ENCODE measurements around the gene ZNF750. TPM values are rescaled to one million over a fixed set of nuclear protein-coding genes. Genes with fewer than 3 reads are reported as not detected.

ZNF750 gene
- total and polyA plus RNA-seq, 4 donors: 0.02 to 0.08 TPM; not detected in 2

DNA sequence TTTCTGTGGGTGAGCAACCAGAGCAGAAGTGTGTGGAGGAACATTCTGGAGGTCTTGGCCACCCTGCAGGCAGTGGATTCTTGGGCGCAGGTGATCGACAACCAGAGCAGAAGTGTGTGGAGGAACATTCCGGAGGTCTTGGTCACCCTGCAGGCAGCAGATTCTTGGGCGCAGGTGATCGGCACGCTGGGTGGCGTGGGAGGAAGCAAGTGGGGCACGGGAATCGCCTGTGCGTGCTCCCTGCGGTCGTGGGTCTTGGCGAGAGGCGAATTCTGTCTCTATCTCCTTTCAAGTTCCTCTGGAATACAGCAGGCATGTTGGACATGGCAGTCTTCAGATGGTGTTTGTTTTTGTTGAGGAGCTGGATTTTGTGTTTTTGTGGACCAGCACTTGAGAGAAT, 30.7 kb upstream of the ZNF750 start:
- Histone ChIP-seq H3K9ac (ENCODE audit: low read depth in 1 of 2, low read length in 2 of 2) (no peak overlapping the region), H3K4me1 (ENCODE audit: control insufficient read depth in 4 of 4, insufficient read depth in 4 of 4, low read length in 3 of 4) (no peaks in the 10 kb centered on the region), H3K36me3 (ENCODE audit: control insufficient read depth in 4 of 4, insufficient read depth in 3 of 4, low read depth in 1 of 4, low read length in 3 of 4) (peaks cover 4 to 15% (median 10%) of the 10 kb centered on the region in 4 donors), H3K27me3 (ENCODE audit: control insufficient read depth in 4 of 4, insufficient read depth in 4 of 4, low read length in 3 of 4) (no peaks in the 10 kb centered on the region), H3K4me3 (ENCODE audit: low read depth in 1 of 3, low read length in 3 of 3) (no peak overlapping the region), H3K9me3 (ENCODE audit: control insufficient read depth in 4 of 4, low read length in 3 of 4) (no peaks in the 10 kb centered on the region), H3K27ac (ENCODE audit: low read depth in 1 of 2, low read length in 2 of 2) (no peak overlapping the region)
- no peak for TF ChIP-seq NR2F2 (IDR thresholded peaks at IDR 0.05)
- TF ChIP-seq JUND (IDR thresholded peaks at IDR 0.05): no peak
- no peak for TF ChIP-seq MAX (IDR thresholded peaks at IDR 0.05)
- TF ChIP-seq YY1 (IDR thresholded peaks at IDR 0.05): no peak
- no peak for TF ChIP-seq FOXA1 (IDR thresholded peaks at IDR 0.05)
- TF ChIP-seq HNF4A (conservative IDR thresholded peaks at IDR 0.05): no peak
- no peak for TF ChIP-seq SP1 (IDR thresholded peaks at IDR 0.05)
- no peak for TF ChIP-seq CTCF (IDR thresholded peaks at IDR 0.05; ENCODE audit: low read depth, low read length, missing input control)
- TF ChIP-seq, protein P1, sequence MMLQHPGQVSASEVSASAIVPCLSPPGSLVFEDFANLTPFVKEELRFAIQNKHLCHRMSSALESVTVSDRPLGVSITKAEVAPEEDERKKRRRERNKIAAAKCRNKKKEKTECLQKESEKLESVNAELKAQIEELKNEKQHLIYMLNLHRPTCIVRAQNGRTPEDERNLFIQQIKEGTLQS (IDR thresholded peaks at IDR 0.05): no peak
- no peak for TF ChIP-seq GABPA (IDR thresholded peaks at IDR 0.05 in 1 of 2, conservative IDR thresholded peaks at IDR 0.05 in 1 of 2)
- no peak for TF ChIP-seq ZBTB33 (IDR thresholded peaks at IDR 0.05)
- TF ChIP-seq EGR1 (IDR thresholded peaks at IDR 0.05; ENCODE audit: low read depth in 2 of 2): no peak
- WGBS: 98% methylated on average over 14 of the region's 14 CpGs
- no peak for DNase-seq (ENCODE audit: low spot score)

DNA sequence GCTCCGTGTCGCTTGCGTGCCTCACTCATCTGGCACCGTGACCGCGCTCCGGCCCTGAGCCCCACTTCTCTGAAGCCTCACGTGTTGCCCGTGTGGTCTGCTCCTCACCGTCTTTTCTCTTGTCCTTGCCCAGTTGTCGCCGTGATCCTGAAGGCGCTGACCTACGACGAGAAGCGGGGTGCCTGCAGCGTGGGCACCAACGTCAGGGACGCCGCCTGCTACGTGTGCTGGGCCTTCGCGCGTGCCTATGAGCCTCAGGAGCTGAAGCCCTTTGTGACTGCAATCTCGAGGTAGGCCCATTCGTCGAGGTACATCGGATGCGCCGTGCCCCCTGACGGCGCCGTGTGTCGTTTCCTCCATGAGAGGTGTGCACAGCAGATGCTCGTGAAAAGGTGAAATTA, 30.3 kb upstream of the ZNF750 start:
- WGBS: 95% methylated on average over 35 of the region's 35 CpGs
- H3K36me3 ChIP-seq (ENCODE audit: control insufficient read depth in 4 of 4, insufficient read depth in 3 of 4, low read depth in 1 of 4, low read length in 3 of 4): peaks cover 4 to 15% (median 10%) of the 10 kb centered on the region in 4 donors

More for the DNA sequence above, 30.3 kb upstream of the ZNF750 start:
- TF ChIP-seq ZBTB33 (IDR thresholded peaks at IDR 0.05) (no peak), JUND (IDR thresholded peaks at IDR 0.05) (no peak), FOXA1 (IDR thresholded peaks at IDR 0.05) (no peak), CTCF (IDR thresholded peaks at IDR 0.05; ENCODE audit: low read depth, low read length, missing input control) (no peak), FOXA2 (IDR thresholded peaks at IDR 0.05) (no peak), NR2F2 (IDR thresholded peaks at IDR 0.05) (no peak), TAF1 (conservative IDR thresholded peaks at IDR 0.05) (no peak)
- no peaks in the 10 kb centered on the region for H3K9me3 ChIP-seq (ENCODE audit: control insufficient read depth in 4 of 4, low read length in 3 of 4)
- H3K4me1 ChIP-seq (ENCODE audit: control insufficient read depth in 4 of 4, insufficient read depth in 4 of 4, low read length in 3 of 4): no peaks in the 10 kb centered on the region
- no peak overlapping the region for H3K9ac ChIP-seq (ENCODE audit: low read depth in 1 of 2, low read length in 2 of 2)
- H3K27me3 ChIP-seq (ENCODE audit: control insufficient read depth in 4 of 4, insufficient read depth in 4 of 4, low read length in 3 of 4): no peaks in the 10 kb centered on the region
- H3K27ac ChIP-seq (ENCODE audit: low read depth in 1 of 2, low read length in 2 of 2): no peak overlapping the region
- no peak overlapping the region for H3K4me3 ChIP-seq (ENCODE audit: low read depth in 1 of 3, low read length in 3 of 3)
- DNase-seq (ENCODE audit: low spot score): no peak
